GM18498 (cell line): ENCODE data around the gene SHISAL1.
"Not testable (repeated sequence)": the region's sequence is repeated elsewhere in the genome, so short reads cannot be mapped to it uniquely, and the experiment has no call there.

ENCODE experiments used
- ATAC-seq: cut with Tn5 transposase; IDR thresholded peaks from one replicate; pipeline ENCODE4 v1.9.1; 2021; ENCODE audit warnings: mild to moderate bottlenecking, moderate library complexity; ENCODE audit not compliant: unreplicated experiment

SHISAL1 gene

GRCh38 chr22:44329179-44329796 lies 16.5 kb upstream of the SHISAL1 start:
- ATAC-seq: peak; percentile 78

DNA sequence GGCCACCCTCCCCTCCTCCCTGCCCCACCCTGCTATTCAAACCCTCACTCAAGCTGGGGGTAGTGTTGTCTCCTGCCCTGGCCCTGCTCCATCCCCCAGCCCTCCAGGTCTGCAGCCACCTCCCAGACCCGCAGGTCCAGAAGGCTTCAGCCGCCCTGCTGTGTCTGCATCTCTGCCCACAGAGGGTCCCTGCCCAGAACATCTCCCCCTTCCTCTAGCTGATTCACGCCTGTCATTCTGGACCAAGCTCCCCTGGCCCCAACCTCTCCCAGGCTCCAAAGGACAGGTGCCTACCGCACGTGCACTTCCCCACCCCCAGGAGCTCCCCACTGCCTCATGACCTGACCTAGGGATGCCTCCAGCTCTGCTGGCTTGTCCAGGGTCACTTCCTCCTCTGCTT lies 16.0 kb upstream of the SHISAL1 start:
- no peak for ATAC-seq

DNA sequence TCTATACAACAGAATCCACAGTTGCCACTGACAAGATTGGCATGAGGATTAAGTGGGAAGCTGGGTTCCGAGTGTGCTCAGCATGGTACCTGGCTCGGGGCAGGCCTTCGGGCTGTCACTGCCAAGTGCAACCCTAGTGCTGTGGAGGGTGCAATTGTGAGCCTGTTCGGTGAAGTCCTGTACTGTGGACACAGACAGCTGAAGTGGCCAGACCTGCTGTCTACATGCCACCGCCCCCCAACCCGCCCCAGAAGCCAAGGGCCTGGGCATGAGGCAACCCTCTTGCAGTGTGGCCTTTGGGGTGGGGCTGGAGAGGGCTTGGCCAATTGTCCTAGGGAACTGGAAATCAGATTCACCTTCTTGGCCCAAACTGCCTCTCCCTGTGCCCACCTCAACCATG lies 15.6 kb upstream of the SHISAL1 start:
- no peak for ATAC-seq

GRCh38 chr22:44326491-44326885 lies 13.7 kb upstream of the SHISAL1 start:
- no peak for ATAC-seq

GRCh38 chr22:44325718-44326490 lies 13.2 kb upstream of the SHISAL1 start:
- no peak for ATAC-seq

- ATAC-seq: not testable (repeated sequence)
Observed at GRCh38 chr22:44323140-44323790, 10.5 kb upstream of the SHISAL1 start.

DNA sequence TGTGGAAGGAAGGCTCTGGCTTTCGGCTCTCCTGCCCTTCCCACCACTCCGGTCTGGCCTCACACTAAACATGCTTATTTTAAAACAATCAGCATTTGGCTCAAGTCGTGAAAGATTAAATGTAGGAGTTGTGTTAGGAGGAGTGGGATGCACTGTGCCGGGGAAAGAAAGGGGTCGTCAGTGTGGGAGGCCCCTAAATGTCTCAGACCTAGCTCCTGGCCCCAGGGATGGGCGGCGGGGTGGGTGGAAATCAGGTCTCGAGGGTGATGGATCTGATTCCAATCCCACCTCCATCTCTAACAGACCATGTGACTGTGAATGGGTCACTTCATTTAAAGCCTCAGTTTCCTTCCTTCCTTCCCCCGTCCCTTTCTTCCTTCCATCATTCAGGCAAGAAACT lies 6.9 kb upstream of the SHISAL1 start:
- no peak for ATAC-seq

DNA sequence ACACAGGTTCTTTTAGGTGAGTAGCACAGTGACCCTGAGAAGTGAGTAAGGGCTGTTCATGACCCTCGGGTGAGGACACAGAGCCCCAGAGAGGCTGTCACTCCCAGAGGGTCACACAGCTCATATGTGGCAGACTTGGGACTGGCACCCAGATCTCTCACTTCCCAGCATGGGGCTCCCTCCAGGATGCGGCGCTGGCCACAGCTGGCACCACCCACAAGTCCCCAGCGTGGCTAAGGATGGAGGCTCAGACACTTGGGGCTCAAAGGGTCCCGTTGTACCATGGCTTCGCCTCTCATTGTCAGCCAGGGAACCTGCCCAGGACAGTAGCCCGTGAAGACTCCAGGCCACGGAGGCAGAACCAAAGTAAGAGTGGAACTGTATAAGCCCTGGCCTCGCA lies 6.0 kb upstream of the SHISAL1 start:
- no peak for ATAC-seq

DNA sequence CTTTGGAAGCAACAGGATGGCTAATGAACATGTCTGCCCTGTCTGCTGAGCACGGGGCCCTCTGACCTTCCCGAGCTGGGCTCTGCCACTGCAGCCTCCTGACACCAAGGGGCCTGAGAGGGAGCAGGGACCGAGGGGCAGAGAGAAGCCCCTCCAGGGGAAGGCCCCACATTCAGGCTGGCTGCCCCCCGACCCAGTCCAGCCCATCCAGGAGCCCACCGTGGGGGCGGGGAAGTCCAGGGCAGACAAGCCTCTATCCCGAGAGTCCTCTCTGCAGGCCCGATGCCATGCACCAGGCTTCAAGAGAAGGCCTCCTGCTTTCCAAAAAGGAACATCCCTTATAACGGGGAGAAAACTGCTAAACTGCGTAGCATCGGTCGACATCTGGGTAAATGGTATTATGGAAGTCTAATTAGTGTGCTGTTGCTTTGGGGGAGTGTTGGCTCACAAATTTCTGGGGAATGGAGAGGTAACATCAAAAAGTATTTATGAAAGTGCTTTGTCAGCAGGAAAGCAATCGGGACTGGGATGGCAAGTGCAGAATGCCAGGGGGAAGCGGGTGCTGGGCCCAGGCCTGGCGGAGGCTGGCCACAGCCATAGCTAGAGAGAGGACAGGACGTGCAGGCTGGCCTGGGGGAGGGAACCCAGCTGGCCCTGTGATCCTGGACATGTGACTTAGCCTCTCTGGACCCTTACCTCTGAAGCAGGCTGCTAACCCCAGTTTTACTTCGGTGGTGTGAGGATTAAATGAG lies 5.3 kb upstream of the SHISAL1 start:
- ATAC-seq: no peak

GRCh38 chr22:44317123-44317444 lies 4.3 kb upstream of the SHISAL1 start:
- no peak for ATAC-seq

DNA sequence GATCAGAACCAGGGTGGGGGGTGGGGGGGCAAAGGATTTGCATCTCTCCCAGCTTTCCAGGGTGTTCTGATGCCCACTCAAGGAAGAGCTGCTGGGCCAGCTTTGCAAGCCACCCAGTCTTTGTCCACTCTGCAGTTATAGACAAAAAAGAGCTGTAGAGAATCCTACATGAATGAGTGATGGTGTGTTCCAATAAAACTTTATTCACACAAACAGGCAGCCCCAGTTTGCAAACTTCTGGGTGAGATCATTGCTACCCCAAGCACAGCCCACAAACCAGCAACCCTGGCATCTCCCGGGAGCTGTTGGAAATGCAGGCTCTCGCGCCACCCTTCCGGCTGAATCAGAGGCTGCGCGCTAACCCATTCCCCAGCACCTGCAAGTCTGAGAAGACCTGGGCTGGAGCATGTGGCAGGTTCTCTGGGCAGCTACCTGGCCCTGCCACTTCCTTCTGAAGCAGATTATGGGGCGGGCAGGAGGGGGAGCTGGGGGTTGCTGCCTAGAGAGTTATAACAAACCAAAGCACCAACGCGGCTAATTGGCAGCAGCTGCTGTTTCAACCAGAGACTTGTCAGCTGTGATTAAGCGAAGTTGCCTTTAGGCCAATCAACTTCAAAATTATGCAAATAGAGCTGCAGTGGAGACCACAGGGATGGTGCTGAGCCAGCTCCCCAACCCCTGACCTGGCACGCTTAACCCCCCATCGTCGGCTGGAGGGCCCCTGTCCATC lies 3.8 kb upstream of the SHISAL1 start:
- ATAC-seq: no peak

DNA sequence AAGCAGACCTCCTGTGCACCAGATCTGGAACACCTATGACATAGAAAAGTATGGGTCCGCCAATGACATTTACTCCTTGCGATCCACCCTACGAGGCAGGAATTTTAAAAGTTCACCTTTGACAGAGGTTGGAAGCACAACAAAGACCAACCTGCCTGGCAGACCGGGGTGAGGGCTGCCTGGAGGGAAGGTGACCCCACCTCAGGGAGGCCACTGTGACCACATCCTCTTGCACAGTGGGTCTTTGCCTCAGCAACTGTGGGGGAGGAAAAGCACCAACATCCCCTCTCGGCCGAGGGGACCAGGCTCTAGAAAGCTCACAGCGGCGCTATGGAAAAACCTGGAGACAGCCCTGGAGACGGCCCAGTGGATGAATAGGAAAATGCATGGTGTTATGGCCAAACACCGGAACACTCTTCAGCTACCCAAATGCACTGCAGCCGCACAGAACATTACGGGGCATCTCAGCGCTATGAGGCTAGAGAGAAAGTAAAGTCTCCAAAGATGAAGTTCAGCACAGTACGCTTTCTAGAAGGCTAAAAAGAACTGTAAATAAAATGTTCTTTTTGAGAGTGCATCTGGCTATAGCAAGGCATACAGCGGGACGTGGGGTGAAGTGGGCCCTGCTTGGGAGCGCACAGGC lies 1.8 kb upstream of the SHISAL1 start:
- ATAC-seq: no peak

- no peak for ATAC-seq
Observed at GRCh38 chr22:44313385-44314006, 745 bp upstream of the SHISAL1 start.

DNA sequence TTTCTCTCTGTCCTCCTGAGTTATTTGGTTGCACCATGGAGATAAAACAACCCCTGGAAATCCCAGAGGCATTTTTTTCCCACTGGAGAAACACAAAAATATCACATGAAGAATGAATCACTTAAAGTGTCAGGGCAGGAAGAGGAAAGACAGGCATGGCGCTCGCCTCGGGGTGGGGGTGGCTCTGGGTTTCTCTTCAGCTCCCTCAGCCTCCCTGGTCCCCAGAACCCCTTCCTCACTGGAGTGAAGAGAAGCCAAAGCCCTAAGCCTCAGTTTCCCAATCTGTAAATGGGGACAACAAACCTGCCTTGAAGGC lies 938 bp downstream of the SHISAL1 start:
- no peak for ATAC-seq

DNA sequence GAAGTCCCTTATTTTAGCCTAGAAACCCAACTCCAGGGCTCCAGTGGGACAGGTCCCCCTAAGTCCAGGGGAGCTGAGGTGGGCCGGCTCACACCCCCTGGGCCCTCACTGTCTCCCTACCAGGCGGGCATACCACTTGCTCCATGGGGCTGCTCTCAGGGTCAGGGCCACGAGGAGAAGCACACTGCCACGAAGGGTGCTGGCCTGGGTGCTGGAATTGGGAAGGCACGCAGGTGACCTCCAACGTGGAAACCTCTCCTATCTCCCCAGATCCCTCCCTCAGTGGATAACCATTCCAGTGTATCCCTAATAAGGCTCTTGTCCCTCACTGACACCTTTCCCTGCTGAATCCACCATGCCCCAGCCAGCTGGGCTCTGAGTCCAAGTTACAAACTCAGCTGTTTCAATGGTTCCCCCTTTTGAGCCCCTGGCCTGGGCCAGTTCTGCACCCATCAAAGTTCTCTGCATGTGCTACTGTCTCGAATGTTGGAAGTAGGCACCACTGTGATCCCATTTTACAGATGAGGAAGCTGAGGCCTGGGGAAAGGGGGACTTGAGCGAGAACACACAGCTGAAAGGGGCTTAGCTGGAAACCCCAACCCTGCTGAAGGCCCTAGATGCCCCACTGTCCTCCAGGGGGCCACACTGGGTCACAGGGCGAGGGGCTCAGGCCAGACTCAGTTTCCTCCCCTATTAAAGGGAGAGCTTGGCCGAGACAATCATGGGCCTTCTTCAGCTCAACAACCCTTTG lies 1.5 kb downstream of the SHISAL1 start:
- ATAC-seq: no peak

GRCh38 chr22:44309647-44310046 lies 3.1 kb downstream of the SHISAL1 start:
- ATAC-seq: no peak

GRCh38 chr22:44309137-44309536 lies 3.6 kb downstream of the SHISAL1 start:
- ATAC-seq: no peak

DNA sequence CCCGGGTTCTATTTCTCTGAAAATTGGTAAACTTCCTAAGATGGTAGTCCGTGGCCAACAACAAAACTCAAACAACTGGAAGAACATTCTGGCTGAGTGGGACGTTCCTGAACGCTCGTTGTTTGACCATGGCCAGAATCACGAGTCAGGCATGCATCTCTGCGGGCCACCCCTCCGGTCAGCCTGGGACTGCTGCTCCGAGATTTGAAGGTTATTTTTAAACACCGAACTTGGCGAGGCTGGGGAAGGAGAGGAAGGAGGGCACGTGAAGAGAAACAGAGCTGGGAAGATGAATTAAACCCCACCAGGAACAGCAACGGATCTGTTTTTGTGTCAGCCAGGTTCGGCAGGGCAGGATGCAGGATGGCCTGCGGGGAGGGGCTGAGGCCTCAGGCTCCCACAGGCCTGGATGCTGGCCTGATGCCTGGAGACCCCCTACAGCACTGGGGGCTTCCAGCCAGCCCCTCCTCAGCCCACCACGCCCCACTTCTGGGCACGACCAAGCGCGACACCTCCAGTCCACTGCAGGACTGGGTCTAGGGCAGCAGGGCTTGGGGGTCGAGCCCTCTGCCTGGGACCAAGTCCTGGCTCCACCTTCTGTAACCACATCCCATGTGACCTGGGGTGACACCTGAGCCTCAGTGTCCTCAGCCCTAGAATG lies 5.1 kb downstream of the SHISAL1 start:
- no peak for ATAC-seq

GRCh38 chr22:44305888-44306287 lies 6.9 kb downstream of the SHISAL1 start:
- ATAC-seq: no peak
